Spleen (tissue), 11 donors: Measurements from ENCODE around the gene RYR3. TPM values are rescaled to one million over a fixed set of nuclear protein-coding genes. Genes with fewer than 3 reads are reported as not detected.

ENCODE experiments used
- DNase-seq: peaks from one replicate; pipeline ENCODE4 v3.0.0-alpha.2; 2020
- H3K27ac ChIP-seq, 8 donors: fragments of 200-600 bp; sonication (generic) in 7 of 8; 1 replicate in 4 of 8; 2 replicates in 4 of 8; pipeline versions ENCODE4 v1.5.0 to v1.8.0; 2016 to 2021; ENCODE audit warnings: inconsistent platforms in 4 of 8, mild to moderate bottlenecking in 4 of 8, moderate library complexity in 1 of 8
- H3K27me3 ChIP-seq, 7 donors: fragments of 200-600 bp; sonication (generic) in 6 of 7; replicated peaks in 1 of 7; 1 replicate in 4 of 7; 2 replicates in 3 of 7; pipeline versions ENCODE4 v1.5.0 to v1.8.0; 2016 to 2021; ENCODE audit warnings: inconsistent platforms in 3 of 7, mild to moderate bottlenecking in 1 of 7
- H3K36me3 ChIP-seq, 6 donors: fragments of 200-600 bp; sonication (generic) in 5 of 6; 1 replicate in 4 of 6; 2 replicates in 2 of 6; pipeline versions ENCODE4 v1.5.0 to v1.8.0; 2016 to 2021; ENCODE audit warnings: inconsistent platforms in 2 of 6
- H3K4me1 ChIP-seq, 6 donors: fragments of 200-600 bp; sonication (generic) in 5 of 6; 1 replicate in 3 of 6; 2 replicates in 3 of 6; pipeline versions ENCODE4 v1.5.0 to v1.8.0; 2016 to 2021; ENCODE audit warnings: inconsistent platforms in 3 of 6
- H3K4me3 ChIP-seq, 8 donors: fragments of 200-600 bp; sonication (generic) in 7 of 8; 1 replicate in 4 of 8; 2 replicates in 4 of 8; pipeline versions ENCODE4 v1.5.0 to v1.8.0; 2016 to 2021; ENCODE audit warnings: inconsistent platforms in 4 of 8, mild to moderate bottlenecking in 4 of 8, moderate library complexity in 2 of 8
- H3K9me3 ChIP-seq, 8 donors: fragments of 200-600 bp; sonication (generic) in 7 of 8; 1 replicate in 4 of 8; 2 replicates in 4 of 8; pipeline versions ENCODE4 v1.5.0 to v1.8.0; 2016 to 2021; ENCODE audit warnings: inconsistent platforms in 4 of 8
- POLR2A ChIP-seq, 3 donors: fragments of 450-650 bp; IDR thresholded peaks; one replicate each; pipeline ENCODE4 v1.5.1; 2017; ENCODE audit warnings: antibody characterized with exemption in 3 of 3, mild to moderate bottlenecking in 1 of 3
- POLR2AphosphoS5 ChIP-seq, 3 donors: sonication (generic); formaldehyde crosslinking; IDR thresholded peaks; one replicate each; pipeline ENCODE4 v1.5.1; 2017; ENCODE audit warnings: antibody characterized with exemption in 3 of 3
- WGBS, 5 donors: extraction: QIAGEN DNeasy Blood & Tissue Kit in 3 of 5; methylation state at CpG; one replicate each; pipeline versions ENCODE4 v1.1.5 to v1.1.7; 2013 to 2018; 5-methylcytosine and 5-hydroxymethylcytosine counted together
- intact Hi-C: fragments of 100-400 bp; cut with DNase I; formaldehyde crosslinking; loops from one replicate; pipeline ENCODE4 v1.15.0; 2023; ENCODE audit warnings: low total_unique reads
- polyA plus RNA-seq, 3 donors: library from polyadenylated mRNA; stranded (reverse); fragments of 200-250 nt; gene quantifications; one replicate each; pipeline ENCODE4 v1.2.1, GENCODE V29; 2013
- total RNA-seq, 7 donors: library from RNA; depleted of rRNA in 3 of 7; stranded (reverse); fragments of >200 nt in 3 of 7; fragmentation: NEBNext Ultra II Directional in 4 of 7; extraction: Animal tissue kit (Norgen Biotek cat#: 25700) in 4 of 7; gene quantifications; one replicate each; pipeline versions ENCODE4 v1.1.0 to v1.2.1, GENCODE V29; 2016 to 2021
- TF ChIP-seq, protein P1 (sequence below), 11 experiments: fragments of 200-600 bp in 7 of 11; fragments of 450-650 bp in 4 of 11; sonication (generic) in 4 of 11; IDR thresholded peaks in 8 of 11; conservative IDR thresholded peaks in 3 of 11; 1 replicate in 7 of 11; 2 replicates in 4 of 11; pipeline versions ENCODE4 v1.4.0 to v1.8.0; 2016 to 2021; ENCODE audit warnings: antibody characterized with exemption in 11 of 11, inconsistent platforms in 4 of 11, mild to moderate bottlenecking in 1 of 11
- donor health status: healthy with polysubstance abuse.
- donor health status: DM: no; HTN: no; CAD: no; lungs with moderate emphysema.
- donor health status: DM: no; HTN: no; CAD: no.
- donor health status: Bipolar disorder and iron deficiency.
- donor health status: healthy.
- donor health status: DM: no; HTN: no; CAD: no.
- donor health status: DM: yes; HTN: yes; CAD: no.

Gene RYR3
- total and polyA plus RNA-seq, 10 donors, result 0.11 to 5.9 (median 1.3) TPM

DNA sequence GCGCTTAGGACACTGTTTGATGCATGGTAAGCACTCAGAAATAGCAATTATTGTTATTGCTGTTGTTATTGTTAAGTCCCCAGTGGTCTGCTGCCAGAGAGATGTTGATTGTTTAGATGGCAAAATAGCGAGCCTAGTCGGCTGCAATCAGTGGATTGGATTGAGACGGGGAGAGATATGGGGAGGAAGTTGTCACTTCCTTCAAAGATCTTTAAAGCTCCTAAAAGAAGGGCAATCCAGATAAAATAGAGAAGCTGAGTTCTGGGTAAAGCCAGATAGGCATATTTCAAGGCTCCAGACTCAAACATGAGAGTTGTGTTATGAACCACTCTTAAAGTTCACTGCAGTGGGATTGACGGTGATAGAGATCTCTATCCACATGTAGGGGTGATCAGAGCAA, 64.5 kb downstream of the RYR3 start:
- Histone ChIP-seq H3K9me3 (no peaks in the 10 kb centered on the region), H3K36me3 (no peaks in the 10 kb centered on the region), H3K27me3 (no peaks in the 10 kb centered on the region), H3K4me1 (no peaks in the 10 kb centered on the region), H3K27ac (no peak overlapping the region), H3K4me3 (no peak overlapping the region)
- TF ChIP-seq, protein P1, sequence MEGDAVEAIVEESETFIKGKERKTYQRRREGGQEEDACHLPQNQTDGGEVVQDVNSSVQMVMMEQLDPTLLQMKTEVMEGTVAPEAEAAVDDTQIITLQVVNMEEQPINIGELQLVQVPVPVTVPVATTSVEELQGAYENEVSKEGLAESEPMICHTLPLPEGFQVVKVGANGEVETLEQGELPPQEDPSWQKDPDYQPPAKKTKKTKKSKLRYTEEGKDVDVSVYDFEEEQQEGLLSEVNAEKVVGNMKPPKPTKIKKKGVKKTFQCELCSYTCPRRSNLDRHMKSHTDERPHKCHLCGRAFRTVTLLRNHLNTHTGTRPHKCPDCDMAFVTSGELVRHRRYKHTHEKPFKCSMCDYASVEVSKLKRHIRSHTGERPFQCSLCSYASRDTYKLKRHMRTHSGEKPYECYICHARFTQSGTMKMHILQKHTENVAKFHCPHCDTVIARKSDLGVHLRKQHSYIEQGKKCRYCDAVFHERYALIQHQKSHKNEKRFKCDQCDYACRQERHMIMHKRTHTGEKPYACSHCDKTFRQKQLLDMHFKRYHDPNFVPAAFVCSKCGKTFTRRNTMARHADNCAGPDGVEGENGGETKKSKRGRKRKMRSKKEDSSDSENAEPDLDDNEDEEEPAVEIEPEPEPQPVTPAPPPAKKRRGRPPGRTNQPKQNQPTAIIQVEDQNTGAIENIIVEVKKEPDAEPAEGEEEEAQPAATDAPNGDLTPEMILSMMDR (IDR thresholded peaks at IDR 0.05 in 8 of 11, conservative IDR thresholded peaks at IDR 0.05 in 3 of 11), result no peak
- TF ChIP-seq POLR2AphosphoS5 (IDR thresholded peaks at IDR 0.05) (no peak), POLR2A (IDR thresholded peaks at IDR 0.05) (no peak)
- no peak for DNase-seq
- intact Hi-C loops, result no loop called here
- 21 to 37% (median 24%) methylated on average over 5 of the region's 5 CpGs for WGBS, 5 donors

DNA sequence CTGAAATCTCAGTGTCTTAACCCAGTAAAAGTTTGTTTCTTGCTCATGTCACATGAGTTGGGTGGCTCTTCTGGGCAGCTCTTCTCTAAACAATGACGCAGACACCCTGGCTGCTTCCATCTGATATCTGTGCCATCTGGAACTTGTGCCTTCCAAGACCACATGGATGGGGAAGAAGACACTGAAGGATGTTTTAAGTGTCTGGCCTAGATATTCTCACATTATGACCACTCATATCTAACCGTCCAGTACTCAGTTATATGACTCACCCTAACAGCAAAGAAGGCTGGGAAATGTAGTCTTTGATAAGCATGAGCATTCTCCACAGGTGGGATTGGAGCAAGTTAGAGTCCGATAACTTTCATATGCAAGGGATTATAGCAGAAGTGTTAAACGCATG, 66.4 kb downstream of the RYR3 start:
- no peak for TF ChIP-seq POLR2A (IDR thresholded peaks at IDR 0.05)
- TF ChIP-seq, protein P1 (IDR thresholded peaks at IDR 0.05 in 8 of 11, conservative IDR thresholded peaks at IDR 0.05 in 3 of 11), result no peak
- no peak for TF ChIP-seq POLR2AphosphoS5 (IDR thresholded peaks at IDR 0.05)
- Histone ChIP-seq H3K9me3 (no peaks in the 10 kb centered on the region), H3K27me3 (no peaks in the 10 kb centered on the region), H3K4me1 (no peaks in the 10 kb centered on the region), H3K4me3 (no peak overlapping the region), H3K36me3 (no peaks in the 10 kb centered on the region), H3K27ac (no peak overlapping the region)
- WGBS, 5 donors, result 87 to 93% (median 91%) methylated on average over 4 of the region's 4 CpGs
- no peak for DNase-seq
- intact Hi-C loops, result no loop called here

DNA sequence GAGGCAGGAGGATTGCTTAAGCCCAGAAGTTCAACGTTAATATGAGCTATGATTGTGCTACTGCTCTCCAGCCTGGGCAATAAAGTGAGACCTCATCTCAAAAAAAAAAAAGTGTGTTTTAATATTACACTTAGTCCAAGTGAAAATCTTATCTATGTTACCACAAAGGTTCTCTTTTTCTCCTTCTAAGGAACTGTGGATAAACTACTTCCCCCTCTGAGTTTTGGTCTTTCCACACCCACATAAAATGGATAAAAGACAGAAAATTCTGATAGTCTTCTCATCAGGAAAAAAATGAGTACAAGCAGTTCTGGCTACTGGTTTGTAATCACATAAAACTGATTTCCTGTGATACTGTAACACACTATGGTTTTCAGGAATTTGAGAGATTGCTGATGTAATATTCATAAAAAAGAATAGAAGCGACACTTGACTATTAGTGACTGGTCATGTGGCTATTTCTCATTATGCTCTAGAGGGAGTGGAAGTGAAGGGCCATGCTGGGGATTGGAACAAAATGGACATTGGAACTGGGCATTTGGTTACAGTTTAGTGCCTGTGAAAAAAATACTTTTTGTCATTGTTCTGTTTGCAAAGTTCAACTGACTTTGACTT, 68.2 kb downstream of the RYR3 start:
- Histone ChIP-seq H3K9me3 (no peaks in the 10 kb centered on the region), H3K4me1 (no peaks in the 10 kb centered on the region), H3K36me3 (no peaks in the 10 kb centered on the region), H3K27ac (no peak overlapping the region), H3K27me3 (no peaks in the 10 kb centered on the region), H3K4me3 (no peak overlapping the region)
- DNase-seq, result no peak
- TF ChIP-seq, protein P1 (IDR thresholded peaks at IDR 0.05 in 8 of 11, conservative IDR thresholded peaks at IDR 0.05 in 3 of 11), result no peak
- intact Hi-C loops, result no loop called here
- WGBS, 5 donors, result 49 to 66% (median 58%) methylated on average over 2 of the region's 2 CpGs

DNA sequence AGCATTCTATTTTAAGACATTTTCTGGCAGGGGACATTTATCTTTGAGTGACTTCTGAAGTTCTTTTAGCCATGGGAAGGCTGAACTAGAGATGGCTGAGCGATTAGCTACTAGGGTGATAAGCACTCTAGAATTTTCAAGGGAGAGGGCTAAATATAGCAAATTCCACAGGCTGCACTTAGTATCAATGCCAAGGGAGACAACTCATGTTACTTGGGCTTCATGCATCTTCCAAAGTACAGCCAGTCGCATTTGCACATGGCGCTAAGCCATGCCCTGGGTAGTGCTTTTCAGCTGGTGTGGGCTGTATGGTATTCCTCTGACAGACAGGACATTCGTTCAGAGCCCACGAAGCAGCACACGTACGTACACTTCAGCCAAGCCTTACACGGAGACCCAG, 69.6 kb downstream of the RYR3 start:
- H3K4me1 ChIP-seq, result no peaks in the 10 kb centered on the region
- no peak overlapping the region for H3K27ac ChIP-seq
- TF ChIP-seq, protein P1 (IDR thresholded peaks at IDR 0.05 in 8 of 11, conservative IDR thresholded peaks at IDR 0.05 in 3 of 11), result no peak
- no peak for TF ChIP-seq POLR2AphosphoS5 (IDR thresholded peaks at IDR 0.05)
- TF ChIP-seq POLR2A (IDR thresholded peaks at IDR 0.05), result no peak
- H3K36me3 ChIP-seq, result no peaks in the 10 kb centered on the region
- intact Hi-C loops, result no loop called here
- H3K27me3 ChIP-seq, result no peaks in the 10 kb centered on the region
- no peak for DNase-seq
- H3K4me3 ChIP-seq, result no peak overlapping the region
- 85 to 96% (median 90%) methylated on average over 8 of the region's 8 CpGs for WGBS, 5 donors
- H3K9me3 ChIP-seq, result no peaks in the 10 kb centered on the region
